Large intestine (tissue), 3 donors: ENCODE measurements around the gene DPP6. TPM values are rescaled to one million over a fixed set of nuclear protein-coding genes. Genes with fewer than 3 reads are reported as not detected.

Experiments used
- DNase-seq, 2 donors: peaks; one replicate each; pipeline versions ENCODE4 v3.0.0 to v3.0.0-alpha.2; 2013
- H3K27ac ChIP-seq: one replicate; pipeline ENCODE4 v1.5.1; 2013; ENCODE audit warnings: low read length
- H3K27me3 ChIP-seq: 2 replicates; pipeline ENCODE4 v1.6.1; 2013; ENCODE audit warnings: low read length; ENCODE audit not compliant: control insufficient read depth, insufficient read depth
- H3K36me3 ChIP-seq: 2 replicates; pipeline ENCODE4 v1.6.1; 2013; ENCODE audit warnings: low read length; ENCODE audit not compliant: control insufficient read depth, insufficient read depth
- H3K4me1 ChIP-seq: one replicate; pipeline ENCODE4 v1.6.1; 2013; ENCODE audit warnings: low read length; ENCODE audit not compliant: control insufficient read depth, insufficient read depth
- H3K4me3 ChIP-seq: one replicate; pipeline ENCODE4 v1.5.1; 2013; ENCODE audit warnings: low read length
- H3K9me3 ChIP-seq: one replicate; pipeline ENCODE4 v1.6.1; 2013; ENCODE audit warnings: mild to moderate bottlenecking, low read depth, low read length, moderate library complexity; ENCODE audit not compliant: control insufficient read depth
- WGBS: methylation state at CpG from one replicate; pipeline ENCODE4 v1.1.5; 2013; ENCODE audit warnings: low lambda C conversion rate; ENCODE audit not compliant: insufficient coverage; 5-methylcytosine and 5-hydroxymethylcytosine counted together
- polyA plus RNA-seq: library from polyadenylated mRNA; unstranded; fragments of 120-200 nt; gene quantifications from one replicate; pipeline ENCODE4 v1.2.1, GENCODE V29; 2013

Gene DPP6
- polyA plus RNA-seq, 1 donor = 7.8 TPM

GRCh38 chr7:154217688-154218340 is 165.6 kb downstream of the DPP6 start:
- Histone ChIP-seq H3K4me3 (no peak overlapping the region), H3K9me3 (no peaks in the 10 kb centered on the region), H3K27me3 (no peaks in the 10 kb centered on the region), H3K36me3 (no peaks in the 10 kb centered on the region), H3K27ac (no peak overlapping the region), H3K4me1 (no peaks in the 10 kb centered on the region)
- no CpG with 5 or more reads among the region's 7 CpGs for whole genome bisulfite sequencing
- DNase-seq = no peak

- no peak overlapping the region for H3K4me3 ChIP-seq
- no CpG with 5 or more reads among the region's 6 CpGs for WGBS
Observed at GRCh38 chr7:154231732-154232131, 179.5 kb downstream of the DPP6 start.

DNA sequence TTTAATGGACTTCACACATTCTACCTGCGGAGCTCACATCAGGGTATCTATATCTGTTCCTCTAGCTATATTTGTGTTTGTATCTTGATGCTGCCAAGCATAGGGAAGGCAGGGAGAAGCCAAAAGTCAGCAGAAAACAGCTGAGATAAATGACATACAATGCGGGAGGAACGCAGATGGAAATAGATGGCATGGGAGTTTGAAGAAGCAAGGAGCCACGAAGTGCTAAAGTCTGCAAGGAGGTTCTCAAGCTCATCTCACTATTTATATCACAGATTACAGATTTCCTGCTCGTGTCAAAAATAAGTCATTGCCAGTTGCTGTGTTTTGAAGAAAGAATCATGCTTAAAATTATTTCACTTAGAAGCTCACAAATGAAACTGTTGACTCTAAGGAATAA is 180.5 kb downstream of the DPP6 start:
- Histone ChIP-seq H3K4me3 (no peak overlapping the region), H3K36me3 (no peaks in the 10 kb centered on the region), H3K27ac (no peak overlapping the region), H3K27me3 (no peaks in the 10 kb centered on the region), H3K9me3 (no peaks in the 10 kb centered on the region), H3K4me1 (no peaks in the 10 kb centered on the region)
- 95% methylated on average over 3 of the region's 5 CpGs for WGBS
- DNase-seq = no peak

More at GRCh38 chr7:154231732-154232131, 179.5 kb downstream of the DPP6 start:
- H3K36me3 ChIP-seq = no peaks in the 10 kb centered on the region
- no peak overlapping the region for H3K27ac ChIP-seq
- DNase-seq = no peak
- H3K9me3 ChIP-seq = no peaks in the 10 kb centered on the region
- H3K4me1 ChIP-seq = no peaks in the 10 kb centered on the region
- no peaks in the 10 kb centered on the region for H3K27me3 ChIP-seq

DNA sequence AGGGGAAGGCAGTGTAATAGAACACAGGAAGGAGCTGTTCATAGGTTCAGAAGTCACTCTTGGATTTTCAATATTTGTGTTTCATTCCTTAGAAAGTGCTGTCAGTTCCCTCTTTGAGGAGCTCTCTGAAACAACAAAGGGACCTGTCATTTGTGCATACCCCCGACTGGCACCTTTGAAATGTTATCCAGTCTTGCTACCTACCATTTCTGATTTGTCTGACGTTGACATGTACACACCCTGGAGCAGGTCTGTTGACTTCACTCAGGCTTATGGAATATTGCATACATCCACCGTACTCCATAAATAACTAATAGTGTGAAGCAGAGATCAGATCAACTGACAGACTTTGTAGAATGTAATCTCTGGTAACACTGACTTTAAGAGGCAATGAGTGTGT is 189.8 kb downstream of the DPP6 start:
- H3K4me1 ChIP-seq = no peaks in the 10 kb centered on the region
- H3K27ac ChIP-seq = no peak overlapping the region
- WGBS = no CpG with 5 or more reads among the region's 3 CpGs
- no peak overlapping the region for H3K4me3 ChIP-seq
- H3K36me3 ChIP-seq = no peaks in the 10 kb centered on the region
- no peak for DNase-seq
- no peaks in the 10 kb centered on the region for H3K9me3 ChIP-seq
- no peaks in the 10 kb centered on the region for H3K27me3 ChIP-seq

DNA sequence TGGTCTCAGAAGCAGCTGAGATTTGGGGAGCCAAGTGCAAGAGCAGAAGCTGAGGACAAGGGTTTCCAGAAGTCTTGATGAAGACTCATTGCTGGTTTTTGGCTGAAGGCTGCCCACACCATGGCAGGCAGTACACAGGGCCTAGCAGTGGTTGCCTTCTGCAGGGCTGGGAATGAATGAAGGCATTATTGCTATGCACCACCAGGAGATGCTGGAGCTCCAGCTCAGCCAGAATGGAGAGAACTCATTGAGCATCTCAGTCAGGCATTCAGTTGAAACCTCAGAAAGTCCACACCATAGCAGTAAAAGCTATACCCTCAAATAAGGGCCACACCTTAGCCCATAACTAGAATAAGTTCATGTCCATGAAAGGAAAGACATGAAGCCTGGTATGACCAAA is 190.5 kb downstream of the DPP6 start:
- no peak overlapping the region for H3K4me3 ChIP-seq
- no peaks in the 10 kb centered on the region for H3K36me3 ChIP-seq
- H3K27ac ChIP-seq = no peak overlapping the region
- no peak for DNase-seq
- no peaks in the 10 kb centered on the region for H3K27me3 ChIP-seq
- no peaks in the 10 kb centered on the region for H3K4me1 ChIP-seq
- H3K9me3 ChIP-seq = no peaks in the 10 kb centered on the region

DNA sequence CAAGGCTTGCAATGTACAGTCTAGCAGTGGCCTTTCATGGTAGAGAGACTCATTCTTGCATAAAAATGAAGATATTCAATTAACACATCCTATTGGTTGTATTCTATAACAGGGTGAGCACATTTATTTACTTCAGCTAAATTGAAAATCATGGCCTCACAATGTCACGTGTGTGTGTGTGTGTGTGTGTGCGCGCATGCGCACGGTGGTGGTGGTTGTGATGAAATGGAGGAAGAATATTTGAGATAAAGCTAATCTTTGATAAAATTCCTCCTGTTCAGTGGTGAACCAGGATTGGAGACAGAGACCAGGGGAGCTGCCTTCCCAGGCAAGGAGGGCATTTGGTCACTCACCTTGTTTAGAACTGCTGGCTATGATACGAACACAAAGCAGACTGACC is 199.8 kb downstream of the DPP6 start:
- H3K36me3 ChIP-seq = no peaks in the 10 kb centered on the region
- no peak overlapping the region for H3K27ac ChIP-seq
- no CpG with 5 or more reads among the region's 6 CpGs for WGBS
- no peak overlapping the region for H3K4me3 ChIP-seq
- DNase-seq = no peak
- no peaks in the 10 kb centered on the region for H3K4me1 ChIP-seq
- no peaks in the 10 kb centered on the region for H3K27me3 ChIP-seq
- peaks cover 3% of the 10 kb centered on the region for H3K9me3 ChIP-seq

- H3K36me3 ChIP-seq = no peaks in the 10 kb centered on the region
Observed at GRCh38 chr7:154253810-154254209, 201.6 kb downstream of the DPP6 start.

GRCh38 chr7:154255324-154255723 is 203.1 kb downstream of the DPP6 start:
- no peak for DNase-seq
- H3K27me3 ChIP-seq = no peaks in the 10 kb centered on the region
- H3K4me3 ChIP-seq = no peak overlapping the region
- H3K27ac ChIP-seq = no peak overlapping the region
- H3K9me3 ChIP-seq = peaks cover 1% of the 10 kb centered on the region
- no peaks in the 10 kb centered on the region for H3K4me1 ChIP-seq
- WGBS = no CpG with 5 or more reads among the region's 7 CpGs
- no peaks in the 10 kb centered on the region for H3K36me3 ChIP-seq

More at GRCh38 chr7:154253810-154254209, 201.6 kb downstream of the DPP6 start:
- H3K4me1 ChIP-seq = no peaks in the 10 kb centered on the region
- H3K27ac ChIP-seq = no peak overlapping the region
- WGBS = 50% methylated on average over 2 of the region's 6 CpGs
- H3K27me3 ChIP-seq = no peaks in the 10 kb centered on the region
- H3K9me3 ChIP-seq = peaks cover 3% of the 10 kb centered on the region
- H3K4me3 ChIP-seq = no peak overlapping the region
- no peak for DNase-seq

DNA sequence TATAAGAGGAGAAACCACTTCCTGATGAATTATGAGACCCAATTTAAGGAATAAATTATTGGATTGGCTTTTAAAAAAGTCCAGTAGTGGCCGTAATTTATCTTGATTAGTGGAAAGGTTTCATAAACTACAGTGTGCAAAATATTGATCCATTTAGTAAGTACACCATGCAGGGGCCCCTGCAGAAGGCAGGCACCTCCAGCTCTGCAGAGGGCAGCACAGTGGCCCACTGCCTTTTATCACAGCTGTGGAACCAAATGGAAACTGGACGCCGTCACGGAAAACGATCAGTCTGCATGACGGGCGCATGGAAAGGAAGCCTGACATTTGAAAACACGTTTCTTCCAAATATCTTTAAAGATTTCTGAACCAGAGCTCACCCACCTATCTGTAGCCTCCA is 204.0 kb downstream of the DPP6 start:
- WGBS = 89% methylated on average over 1 of the region's 8 CpGs
- no peaks in the 10 kb centered on the region for H3K36me3 ChIP-seq

DNA sequence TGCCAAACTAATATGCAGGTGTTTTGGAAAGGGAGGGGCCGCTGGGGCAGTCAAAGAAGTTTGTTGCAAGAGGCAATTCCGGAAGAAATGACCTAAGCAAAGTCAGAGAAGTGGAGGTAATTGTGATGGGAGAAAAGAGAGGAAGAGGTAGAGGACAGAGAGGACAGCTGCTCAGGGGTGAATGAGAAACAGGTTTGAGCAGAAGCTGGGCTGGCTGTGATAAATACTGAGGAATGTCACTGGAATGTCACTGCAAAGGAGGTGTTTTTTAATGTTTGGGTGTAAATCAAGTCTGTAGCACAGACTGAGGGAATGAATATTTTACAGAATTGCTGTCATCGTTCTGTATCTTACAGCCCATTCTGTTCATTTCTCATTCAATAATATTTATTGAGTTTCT is 207.2 kb downstream of the DPP6 start:
- no peak for DNase-seq

More for the DNA sequence above, 204.0 kb downstream of the DPP6 start:
- H3K27me3 ChIP-seq = no peaks in the 10 kb centered on the region
- no peaks in the 10 kb centered on the region for H3K4me1 ChIP-seq
- DNase-seq = no peak
- H3K27ac ChIP-seq = no peak overlapping the region
- H3K4me3 ChIP-seq = no peak overlapping the region
- H3K9me3 ChIP-seq = no peaks in the 10 kb centered on the region

GRCh38 chr7:154287356-154287755 is 235.2 kb downstream of the DPP6 start:
- DNase-seq = no peak
- Histone ChIP-seq H3K9me3 (no peaks in the 10 kb centered on the region), H3K4me3 (no peak overlapping the region), H3K27me3 (no peaks in the 10 kb centered on the region), H3K4me1 (no peaks in the 10 kb centered on the region), H3K36me3 (no peaks in the 10 kb centered on the region), H3K27ac (no peak overlapping the region)
- 50% methylated on average over 1 of the region's 8 CpGs for WGBS

More for the DNA sequence above, 207.2 kb downstream of the DPP6 start:
- no peaks in the 10 kb centered on the region for H3K4me1 ChIP-seq
- peaks cover 3% of the 10 kb centered on the region for H3K9me3 ChIP-seq
- WGBS = 61% methylated on average over 3 of the region's 3 CpGs
- no peaks in the 10 kb centered on the region for H3K36me3 ChIP-seq
- no peak overlapping the region for H3K27ac ChIP-seq
- no peak overlapping the region for H3K4me3 ChIP-seq
- H3K27me3 ChIP-seq = no peaks in the 10 kb centered on the region
